ENCODE results near the gene HSPB7. TPM values are rescaled to one million over a fixed set of nuclear protein-coding genes. Genes with fewer than 3 reads are reported as not detected.

HSPB7 gene
- total and polyA plus RNA-seq, 2 experiments from 2014 or later: 0.13 TPM; not detected in 1

DNA sequence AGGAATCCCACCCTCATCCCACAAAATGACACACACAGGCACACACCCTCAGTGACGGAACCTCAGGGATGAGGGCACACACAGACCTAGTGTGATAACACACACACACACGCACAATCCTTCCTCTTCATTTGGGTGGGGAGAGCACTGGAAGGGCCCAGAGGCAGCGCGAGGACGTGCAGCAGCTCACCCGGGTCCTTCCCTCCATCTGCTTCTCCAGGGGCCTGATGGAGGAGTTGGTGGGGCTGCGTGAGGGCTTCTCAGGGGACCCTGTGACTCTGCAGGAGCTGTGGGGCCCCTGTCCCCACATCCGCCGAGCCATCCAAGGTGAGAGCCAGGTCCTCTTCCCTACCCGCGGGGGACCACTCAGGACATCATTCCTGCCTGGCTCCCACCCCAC is 4.5 kb upstream of the HSPB7 start (continued):
- TF ChIP-seq, protein P1, sequence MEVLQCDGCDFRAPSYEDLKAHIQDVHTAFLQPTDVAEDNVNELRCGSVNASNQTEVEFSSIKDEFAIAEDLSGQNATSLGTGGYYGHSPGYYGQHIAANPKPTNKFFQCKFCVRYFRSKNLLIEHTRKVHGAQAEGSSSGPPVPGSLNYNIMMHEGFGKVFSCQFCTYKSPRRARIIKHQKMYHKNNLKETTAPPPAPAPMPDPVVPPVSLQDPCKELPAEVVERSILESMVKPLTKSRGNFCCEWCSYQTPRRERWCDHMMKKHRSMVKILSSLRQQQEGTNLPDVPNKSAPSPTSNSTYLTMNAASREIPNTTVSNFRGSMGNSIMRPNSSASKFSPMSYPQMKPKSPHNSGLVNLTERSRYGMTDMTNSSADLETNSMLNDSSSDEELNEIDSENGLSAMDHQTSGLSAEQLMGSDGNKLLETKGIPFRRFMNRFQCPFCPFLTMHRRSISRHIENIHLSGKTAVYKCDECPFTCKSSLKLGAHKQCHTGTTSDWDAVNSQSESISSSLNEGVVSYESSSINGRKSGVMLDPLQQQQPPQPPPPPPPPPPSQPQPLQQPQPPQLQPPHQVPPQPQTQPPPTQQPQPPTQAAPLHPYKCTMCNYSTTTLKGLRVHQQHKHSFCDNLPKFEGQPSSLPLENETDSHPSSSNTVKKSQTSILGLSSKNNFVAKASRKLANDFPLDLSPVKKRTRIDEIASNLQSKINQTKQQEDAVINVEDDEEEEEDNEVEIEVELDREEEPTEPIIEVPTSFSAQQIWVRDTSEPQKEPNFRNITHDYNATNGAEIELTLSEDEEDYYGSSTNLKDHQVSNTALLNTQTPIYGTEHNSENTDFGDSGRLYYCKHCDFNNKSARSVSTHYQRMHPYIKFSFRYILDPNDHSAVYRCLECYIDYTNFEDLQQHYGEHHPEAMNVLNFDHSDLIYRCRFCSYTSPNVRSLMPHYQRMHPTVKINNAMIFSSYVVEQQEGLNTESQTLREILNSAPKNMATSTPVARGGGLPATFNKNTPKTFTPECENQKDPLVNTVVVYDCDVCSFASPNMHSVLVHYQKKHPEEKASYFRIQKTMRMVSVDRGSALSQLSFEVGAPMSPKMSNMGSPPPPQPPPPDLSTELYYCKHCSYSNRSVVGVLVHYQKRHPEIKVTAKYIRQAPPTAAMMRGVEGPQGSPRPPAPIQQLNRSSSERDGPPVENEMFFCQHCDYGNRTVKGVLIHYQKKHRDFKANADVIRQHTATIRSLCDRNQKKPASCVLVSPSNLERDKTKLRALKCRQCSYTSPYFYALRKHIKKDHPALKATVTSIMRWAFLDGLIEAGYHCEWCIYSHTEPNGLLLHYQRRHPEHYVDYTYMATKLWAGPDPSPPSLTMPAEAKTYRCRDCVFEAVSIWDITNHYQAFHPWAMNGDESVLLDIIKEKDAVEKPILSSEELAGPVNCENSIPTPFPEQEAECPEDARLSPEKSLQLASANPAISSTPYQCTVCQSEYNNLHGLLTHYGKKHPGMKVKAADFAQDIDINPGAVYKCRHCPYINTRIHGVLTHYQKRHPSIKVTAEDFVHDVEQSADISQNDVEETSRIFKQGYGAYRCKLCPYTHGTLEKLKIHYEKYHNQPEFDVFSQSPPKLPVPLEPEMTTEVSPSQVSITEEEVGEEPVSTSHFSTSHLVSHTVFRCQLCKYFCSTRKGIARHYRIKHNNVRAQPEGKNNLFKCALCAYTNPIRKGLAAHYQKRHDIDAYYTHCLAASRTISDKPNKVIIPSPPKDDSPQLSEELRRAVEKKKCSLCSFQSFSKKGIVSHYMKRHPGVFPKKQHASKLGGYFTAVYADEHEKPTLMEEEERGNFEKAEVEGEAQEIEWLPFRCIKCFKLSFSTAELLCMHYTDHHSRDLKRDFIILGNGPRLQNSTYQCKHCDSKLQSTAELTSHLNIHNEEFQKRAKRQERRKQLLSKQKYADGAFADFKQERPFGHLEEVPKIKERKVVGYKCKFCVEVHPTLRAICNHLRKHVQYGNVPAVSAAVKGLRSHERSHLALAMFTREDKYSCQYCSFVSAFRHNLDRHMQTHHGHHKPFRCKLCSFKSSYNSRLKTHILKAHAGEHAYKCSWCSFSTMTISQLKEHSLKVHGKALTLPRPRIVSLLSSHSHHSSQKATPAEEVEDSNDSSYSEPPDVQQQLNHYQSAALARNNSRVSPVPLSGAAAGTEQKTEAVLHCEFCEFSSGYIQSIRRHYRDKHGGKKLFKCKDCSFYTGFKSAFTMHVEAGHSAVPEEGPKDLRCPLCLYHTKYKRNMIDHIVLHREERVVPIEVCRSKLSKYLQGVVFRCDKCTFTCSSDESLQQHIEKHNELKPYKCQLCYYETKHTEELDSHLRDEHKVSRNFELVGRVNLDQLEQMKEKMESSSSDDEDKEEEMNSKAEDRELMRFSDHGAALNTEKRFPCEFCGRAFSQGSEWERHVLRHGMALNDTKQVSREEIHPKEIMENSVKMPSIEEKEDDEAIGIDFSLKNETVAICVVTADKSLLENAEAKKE (CRISPR knock-in tag; IDR thresholded peaks at IDR 0.05): no peak
- TF ChIP-seq JUNB (IDR thresholded peaks at IDR 0.05; ENCODE audit: unreplicated experiment) (no peak), EZH2 (IDR thresholded peaks at IDR 0.05; ENCODE audit: low read depth, unreplicated experiment) (no peak)
- TF ChIP-seq, protein P2, sequence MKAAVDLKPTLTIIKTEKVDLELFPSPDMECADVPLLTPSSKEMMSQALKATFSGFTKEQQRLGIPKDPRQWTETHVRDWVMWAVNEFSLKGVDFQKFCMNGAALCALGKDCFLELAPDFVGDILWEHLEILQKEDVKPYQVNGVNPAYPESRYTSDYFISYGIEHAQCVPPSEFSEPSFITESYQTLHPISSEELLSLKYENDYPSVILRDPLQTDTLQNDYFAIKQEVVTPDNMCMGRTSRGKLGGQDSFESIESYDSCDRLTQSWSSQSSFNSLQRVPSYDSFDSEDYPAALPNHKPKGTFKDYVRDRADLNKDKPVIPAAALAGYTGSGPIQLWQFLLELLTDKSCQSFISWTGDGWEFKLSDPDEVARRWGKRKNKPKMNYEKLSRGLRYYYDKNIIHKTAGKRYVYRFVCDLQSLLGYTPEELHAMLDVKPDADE (IDR thresholded peaks at IDR 0.05): no peak

DNA sequence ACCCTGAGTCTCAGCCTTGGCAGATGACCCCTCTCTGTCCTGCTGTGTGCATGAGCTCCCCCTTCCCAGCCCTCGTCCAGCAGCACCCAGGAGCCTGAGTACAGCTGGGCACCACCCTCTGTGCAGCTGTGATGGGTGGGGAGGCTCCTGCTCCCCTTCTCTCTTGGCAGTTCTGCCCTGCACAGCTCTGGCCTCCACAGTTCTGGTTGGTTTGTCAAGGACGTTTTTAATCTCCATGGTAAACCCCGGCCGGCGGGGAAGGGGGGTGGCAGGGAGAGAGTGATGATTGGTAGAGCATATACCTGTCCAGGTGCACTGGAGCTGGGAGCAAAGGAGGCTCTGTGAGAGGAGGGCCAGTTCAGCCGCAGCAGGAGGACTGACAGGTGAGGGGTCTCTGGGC is 3.8 kb upstream of the HSPB7 start, which contains the start of gene CLCNKA:
TSS of gene CLCNKA (plus strand) at position 356 of the 400 bp plus-strand sequence. CDS start 584 bp downstream, outside the sequence.
- H4K20me1 ChIP-seq (replicated peaks; ENCODE audit: insufficient read depth): no peaks in the 10 kb centered on the region
- H3K4me1 ChIP-seq (ENCODE audit: insufficient read depth): peaks cover 12% of the 10 kb centered on the region; the same call in 1 of the 2 replicates
- H3F3A ChIP-seq (replicated peaks; ENCODE audit: low read depth): no peaks in the 10 kb centered on the region
- Mint-ChIP-seq H3K27me3 (ENCODE audit: insufficient read depth, low read depth, poor library complexity) (peaks cover 28% of the 10 kb centered on the region), H3K4me3 (no peak within 1 kb of the TSS), H3K9me3 (no peaks in the 10 kb centered on the region), H3K36me3 (ENCODE audit: low read depth) (no peaks in the 10 kb centered on the region), H3K27ac (no peak within 1 kb of the TSS), H3K4me1 (peaks cover 27% of the 10 kb centered on the region)
- H3K9me2 ChIP-seq (ENCODE audit: insufficient read depth): no peaks in the 10 kb centered on the region
- H2AFZ ChIP-seq: no peak within 1 kb of the TSS
- no peaks in the 10 kb centered on the region for H3K36me3 ChIP-seq (ENCODE audit: insufficient read depth)
- H3K27ac ChIP-seq (ENCODE audit: low read depth): no peak within 1 kb of the TSS
- no peak within 1 kb of the TSS for H3K4me3 ChIP-seq
- H3K4me2 ChIP-seq: no peak within 1 kb of the TSS
- no peaks in the 10 kb centered on the region for H3K79me2 ChIP-seq (replicated peaks; ENCODE audit: insufficient read depth)
- H3K27me3 ChIP-seq (ENCODE audit: insufficient read depth): no peaks in the 10 kb centered on the region
- DNase-seq (ENCODE audit: low spot score) (no peak), ATAC-seq (no peak)
- TF ChIP-seq POLR2AphosphoS5 (IDR thresholded peaks at IDR 0.05; ENCODE audit: low read depth): no peak
- TF ChIP-seq, protein P1 (CRISPR knock-in tag; IDR thresholded peaks at IDR 0.05): no peak
